NOMO-1 treated with dmso at 0.1 percent for 144 hours (cell line): ENCODE results near the gene EDRF1.
"Not testable (repeated sequence)": the region's sequence is repeated elsewhere in the genome, so short reads cannot be mapped to it uniquely, and the experiment has no call there.

Experiments used
- DNase-seq: peaks from one replicate; lab custom pipeline; 2025; ENCODE audit not compliant: unreplicated experiment; lab: John Stamatoyannopoulos, UW

Gene EDRF1

GRCh38 chr10:125707541-125708468 is 11.7 kb upstream of the EDRF1 start:
- DNase-seq = no peak

GRCh38 chr10:125708971-125709503 is 10.5 kb upstream of the EDRF1 start:
- DNase-seq = no peak

DNA sequence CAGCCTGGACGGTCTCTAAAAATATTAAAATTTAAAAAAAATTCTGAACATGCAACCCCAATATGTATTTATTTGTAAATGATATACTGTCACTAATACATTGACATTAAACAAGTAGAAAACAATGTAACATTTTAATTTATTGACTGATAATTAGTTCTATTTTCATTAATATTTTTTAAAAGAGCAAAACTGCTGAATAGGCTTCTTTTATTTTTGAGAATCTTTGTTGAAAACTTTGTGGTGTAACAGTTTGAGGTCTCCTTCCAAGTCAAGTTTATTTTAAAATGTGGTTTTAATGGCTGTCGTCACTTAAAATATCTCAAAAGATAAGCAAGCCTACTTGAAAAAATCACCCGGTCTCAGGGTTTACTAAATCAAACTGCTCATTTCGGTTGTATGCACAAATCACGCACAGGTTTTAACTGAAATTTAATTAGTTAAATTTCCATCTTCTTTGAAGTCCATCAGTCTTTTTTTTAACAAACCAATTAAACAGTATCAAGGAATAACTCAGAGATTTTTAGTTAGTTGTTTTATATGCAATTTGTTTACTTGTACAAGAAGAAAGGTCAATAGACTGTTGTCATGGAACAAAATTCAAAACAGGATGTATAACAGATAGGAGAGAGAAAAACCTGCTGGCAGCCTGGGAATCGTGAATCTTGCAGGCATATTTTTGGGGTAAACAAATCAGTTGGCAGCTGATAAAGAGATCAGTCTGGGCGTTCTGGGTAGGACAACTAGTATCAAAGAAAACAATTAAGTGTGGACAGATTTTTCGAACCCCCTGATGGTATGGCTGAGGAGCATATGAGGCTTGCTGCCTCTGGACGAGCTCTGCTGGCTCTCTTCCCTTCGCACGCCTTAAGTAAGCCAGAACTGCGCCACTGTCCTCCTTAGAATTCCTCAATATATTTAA is 9.7 kb upstream of the EDRF1 start:
- DNase-seq = no peak

- DNase-seq = no peak
Measured at GRCh38 chr10:125711110-125711750, 8.3 kb upstream of the EDRF1 start.

GRCh38 chr10:125714728-125715127 is 4.8 kb upstream of the EDRF1 start:
- not testable (repeated sequence) for DNase-seq

DNA sequence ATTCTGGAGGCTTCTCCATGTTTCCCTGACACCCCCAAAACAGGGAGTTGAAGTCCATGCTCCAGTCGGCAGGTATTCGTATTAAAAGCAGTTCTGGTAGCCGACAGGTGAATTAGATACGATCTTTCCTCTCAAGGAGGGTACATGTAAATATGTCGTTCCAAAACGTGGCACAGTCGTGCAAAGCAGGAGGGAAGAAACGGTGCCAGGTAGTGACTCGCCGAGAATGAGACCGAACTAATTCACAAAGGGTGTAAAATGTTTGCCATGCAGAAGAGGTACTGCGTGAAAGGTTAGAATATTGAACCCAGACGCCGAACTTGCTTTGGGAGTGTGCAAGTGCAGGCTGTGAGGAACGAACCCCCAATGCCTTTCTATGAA is 483 bp downstream of the EDRF1 start:
- no peak for DNase-seq

- no peak for DNase-seq
Measured at GRCh38 chr10:125721035-125721434, 1.5 kb downstream of the EDRF1 start.

DNA sequence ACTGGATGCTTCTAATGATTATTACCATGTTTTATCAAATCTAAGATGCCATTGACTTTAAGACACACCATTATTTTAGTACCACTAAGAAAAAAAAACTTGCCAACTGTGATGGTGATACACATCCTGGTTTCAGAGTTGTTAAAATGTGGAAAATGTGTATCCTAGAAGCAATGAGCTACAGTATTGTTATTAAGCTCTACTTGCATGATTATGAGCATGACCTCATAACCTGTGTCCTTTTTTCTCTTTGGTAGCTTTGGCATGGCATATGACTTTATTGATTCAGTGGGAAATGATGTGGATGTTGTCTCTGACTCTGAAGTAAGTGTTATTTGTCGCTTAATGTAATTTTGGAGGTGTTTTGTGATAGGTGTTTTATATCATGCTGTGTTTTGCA is 3.3 kb downstream of the EDRF1 start:
- no peak for DNase-seq

- DNase-seq = no peak
Measured at GRCh38 chr10:125726914-125727313, 7.4 kb downstream of the EDRF1 start.

- no peak for DNase-seq
Measured at GRCh38 chr10:125727436-125727835, 7.9 kb downstream of the EDRF1 start.

DNA sequence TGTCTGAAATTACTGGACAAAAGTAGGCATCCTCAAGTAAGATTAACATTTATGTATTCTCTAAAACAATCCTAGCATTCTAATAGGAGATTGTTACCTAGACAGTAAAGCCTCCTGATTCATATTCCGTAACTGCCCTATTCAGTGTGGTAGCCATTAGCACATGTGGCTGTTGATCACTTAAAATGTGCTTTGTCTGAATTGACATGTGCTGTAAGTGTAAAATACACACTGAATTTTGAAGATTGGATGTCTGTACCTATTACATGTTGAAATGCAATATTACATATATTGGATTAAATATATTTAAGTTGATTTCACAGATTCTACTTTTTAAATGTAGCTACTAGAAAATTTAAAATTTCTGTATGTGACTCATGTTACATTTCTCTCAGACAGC is 14.6 kb downstream of the EDRF1 start:
- no peak for DNase-seq

DNA sequence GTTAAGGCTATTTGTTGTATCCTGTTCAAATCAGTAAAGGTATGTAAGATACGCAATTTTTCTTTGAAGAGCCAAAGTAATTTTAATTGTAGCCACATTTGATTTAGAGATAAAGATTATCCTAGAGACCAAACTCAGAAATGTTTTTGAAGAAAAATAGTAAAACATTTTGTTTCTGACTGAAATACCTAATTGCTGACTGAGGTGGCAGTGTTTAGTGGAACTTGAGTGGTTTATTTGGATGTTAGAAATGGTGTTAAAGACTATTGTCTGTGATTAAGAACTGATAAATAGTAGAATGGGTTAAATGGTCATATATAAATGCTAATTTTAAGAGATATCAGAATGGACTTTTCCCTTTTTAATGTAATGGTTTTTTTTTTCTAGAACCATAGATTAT is 15.3 kb downstream of the EDRF1 start:
- no peak for DNase-seq

- no peak for DNase-seq
Measured at GRCh38 chr10:125738206-125738605, 18.7 kb downstream of the EDRF1 start.

DNA sequence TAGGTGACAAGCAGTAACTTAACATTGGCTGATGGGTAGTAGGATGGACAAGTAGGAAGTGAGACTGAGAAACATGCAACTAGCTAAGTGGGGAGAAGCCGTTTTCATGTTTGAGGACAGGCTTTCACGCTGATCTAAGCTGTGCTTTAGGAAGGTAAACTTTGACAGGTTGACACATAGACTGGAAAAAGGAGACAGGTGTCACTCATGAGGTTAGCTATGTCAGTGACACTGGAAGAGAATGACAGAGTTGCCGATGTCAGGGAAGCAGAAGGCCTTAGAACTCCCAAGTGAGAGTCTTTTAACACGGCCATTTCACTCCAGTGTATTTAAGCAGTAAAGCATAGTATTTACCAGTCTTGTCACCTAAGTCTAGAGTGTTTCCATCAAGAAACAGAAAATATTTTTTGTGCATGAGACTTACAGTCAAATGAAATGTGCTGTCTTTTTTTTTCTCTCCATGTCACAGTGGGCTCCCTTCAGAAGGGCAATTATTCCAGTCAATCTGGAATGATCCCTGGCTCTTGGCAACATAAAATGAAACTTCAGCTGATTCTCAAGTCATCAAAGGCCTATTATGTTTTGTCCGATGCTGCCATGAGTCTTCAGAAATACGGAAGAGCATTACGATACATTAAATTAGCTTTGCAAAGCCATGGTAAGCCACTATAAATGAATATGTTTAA is 20.6 kb downstream of the EDRF1 start:
- no peak for DNase-seq

DNA sequence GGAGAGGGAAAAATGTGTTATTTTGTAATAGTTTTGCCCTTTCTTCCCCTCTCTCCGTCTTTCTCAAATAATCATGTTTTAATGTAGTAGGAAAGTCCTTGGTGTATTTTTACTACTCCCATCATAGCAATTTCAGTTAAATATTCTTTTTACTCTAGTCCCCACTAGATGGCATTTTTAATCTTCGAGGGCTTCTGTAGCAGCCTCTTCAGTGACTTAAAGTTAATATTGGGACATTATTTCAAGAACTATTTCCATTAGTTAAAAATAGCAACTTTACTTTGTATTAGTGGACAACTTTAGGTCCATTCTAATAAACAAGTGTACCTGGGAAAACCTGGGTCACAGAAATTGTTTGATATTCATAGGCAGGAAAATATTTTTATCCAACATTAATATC is 23.0 kb downstream of the EDRF1 start:
- no peak for DNase-seq

DNA sequence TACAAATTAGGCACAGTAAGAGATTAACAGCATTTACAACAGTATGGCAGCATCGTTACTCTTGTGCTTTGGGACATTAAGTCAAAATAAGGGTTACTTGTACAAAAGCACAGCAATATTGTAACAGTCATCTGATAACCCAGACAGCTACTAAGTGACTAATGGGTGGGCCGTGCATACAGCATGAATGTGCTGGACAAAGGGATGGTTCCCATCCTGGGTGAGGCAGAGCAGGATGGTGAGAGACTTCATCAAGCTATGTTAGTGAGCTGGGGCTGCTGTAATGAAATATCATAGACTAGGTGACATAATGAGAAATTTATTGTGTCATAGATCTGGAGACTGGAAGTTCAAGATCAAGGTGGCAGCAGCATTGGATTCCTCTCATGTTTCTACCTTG is 25.4 kb downstream of the EDRF1 start:
- no peak for DNase-seq

GRCh38 chr10:125747417-125747816 is 27.9 kb downstream of the EDRF1 start:
- DNase-seq = no peak

GRCh38 chr10:125756196-125756595 is 36.7 kb downstream of the EDRF1 start:
- no peak for DNase-seq

GRCh38 chr10:125756853-125757487 is 37.5 kb downstream of the EDRF1 start:
- no peak for DNase-seq

DNA sequence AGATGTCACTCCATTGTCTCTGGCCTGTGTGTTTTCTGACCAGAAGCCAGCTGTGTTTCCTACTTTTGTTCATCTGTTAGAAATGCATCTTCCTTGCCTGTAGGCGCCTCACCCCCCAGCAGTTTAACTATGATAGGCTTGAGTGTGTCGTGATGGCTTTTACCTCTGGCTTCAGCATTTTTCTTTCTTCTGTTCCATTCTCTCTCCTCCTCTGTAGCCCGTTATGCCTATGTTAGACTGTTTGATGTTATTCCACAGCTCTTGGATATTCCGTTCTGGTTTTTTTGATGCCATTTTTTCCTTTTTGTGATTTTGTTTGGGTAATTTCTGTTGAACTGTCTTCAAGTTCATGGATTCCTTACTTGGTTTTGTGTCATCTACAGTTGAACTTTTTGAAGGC is 38.2 kb downstream of the EDRF1 start:
- no peak for DNase-seq
